ENCODE results near the gene UQCC2.

UQCC2 gene

GRCh38 chr6:33705955-33706725 is 5.4 kb downstream of the UQCC2 start:
- DNase-seq (ENCODE audit: low read depth): no peak

- no peak for DNase-seq (ENCODE audit: low read depth)
Observed at GRCh38 chr6:33705268-33705885, 6.1 kb downstream of the UQCC2 start.

GRCh38 chr6:33704215-33705066 is 7.1 kb downstream of the UQCC2 start:
- DNase-seq (ENCODE audit: low read depth): no peak

- DNase-seq (ENCODE audit: low read depth): no peak
Observed at GRCh38 chr6:33702345-33702977, 9.0 kb downstream of the UQCC2 start.

- peak; percentile 61 for DNase-seq (ENCODE audit: low read depth)
Observed at GRCh38 chr6:33700391-33701050, 11.0 kb downstream of the UQCC2 start.

- no peak for DNase-seq (ENCODE audit: low read depth)
Observed at GRCh38 chr6:33699739-33700138, 11.8 kb downstream of the UQCC2 start.

GRCh38 chr6:33699131-33699530 is 12.4 kb downstream of the UQCC2 start:
- no peak for DNase-seq (ENCODE audit: low read depth)

GRCh38 chr6:33698494-33698893 is 13.0 kb downstream of the UQCC2 start:
- no peak for DNase-seq (ENCODE audit: low read depth)

- DNase-seq (ENCODE audit: low read depth): no peak
Observed at GRCh38 chr6:33697845-33698244, 13.7 kb downstream of the UQCC2 start.

- no peak for DNase-seq (ENCODE audit: low read depth)
Observed at GRCh38 chr6:33696548-33697518, 14.7 kb downstream of the UQCC2 start.

GRCh38 chr6:33696076-33696475 is 15.4 kb downstream of the UQCC2 start:
- no peak for DNase-seq (ENCODE audit: low read depth)

- DNase-seq (ENCODE audit: low read depth): no peak
Observed at GRCh38 chr6:33695451-33695887, 16.0 kb downstream of the UQCC2 start.

- no peak for DNase-seq (ENCODE audit: low read depth)
Observed at GRCh38 chr6:33694977-33695376, 16.5 kb downstream of the UQCC2 start.

GRCh38 chr6:33694401-33694931 is 17.0 kb downstream of the UQCC2 start:
- DNase-seq (ENCODE audit: low read depth): peak; percentile 50

GRCh38 chr6:33693186-33694105 is 18.1 kb downstream of the UQCC2 start:
- no peak for DNase-seq (ENCODE audit: low read depth)

- peak; percentile 35 for DNase-seq (ENCODE audit: low read depth)
Observed at GRCh38 chr6:33692760-33693158, 18.7 kb downstream of the UQCC2 start.

- no peak for DNase-seq (ENCODE audit: low read depth)
Observed at GRCh38 chr6:33692078-33692759, 19.3 kb downstream of the UQCC2 start.

- no peak for DNase-seq (ENCODE audit: low read depth)
Observed at GRCh38 chr6:33691456-33692077, 19.9 kb downstream of the UQCC2 start.

Measured in stimulated activated CD8-positive, alpha-beta memory T cell treated with anti-CD3 and anti-CD28 coated beads, Interleukin-4, amount 100 ng/mL, for 24 hours (primary cell).